ENCODE measurements around the gene TTLL3. TPM values are rescaled to one million over a fixed set of nuclear protein-coding genes. Genes with fewer than 3 reads are reported as not detected.

Gene TTLL3
- total RNA-seq, 6 donors from 2014 or later, result 33.0 to 544 (median 64.4) TPM

DNA sequence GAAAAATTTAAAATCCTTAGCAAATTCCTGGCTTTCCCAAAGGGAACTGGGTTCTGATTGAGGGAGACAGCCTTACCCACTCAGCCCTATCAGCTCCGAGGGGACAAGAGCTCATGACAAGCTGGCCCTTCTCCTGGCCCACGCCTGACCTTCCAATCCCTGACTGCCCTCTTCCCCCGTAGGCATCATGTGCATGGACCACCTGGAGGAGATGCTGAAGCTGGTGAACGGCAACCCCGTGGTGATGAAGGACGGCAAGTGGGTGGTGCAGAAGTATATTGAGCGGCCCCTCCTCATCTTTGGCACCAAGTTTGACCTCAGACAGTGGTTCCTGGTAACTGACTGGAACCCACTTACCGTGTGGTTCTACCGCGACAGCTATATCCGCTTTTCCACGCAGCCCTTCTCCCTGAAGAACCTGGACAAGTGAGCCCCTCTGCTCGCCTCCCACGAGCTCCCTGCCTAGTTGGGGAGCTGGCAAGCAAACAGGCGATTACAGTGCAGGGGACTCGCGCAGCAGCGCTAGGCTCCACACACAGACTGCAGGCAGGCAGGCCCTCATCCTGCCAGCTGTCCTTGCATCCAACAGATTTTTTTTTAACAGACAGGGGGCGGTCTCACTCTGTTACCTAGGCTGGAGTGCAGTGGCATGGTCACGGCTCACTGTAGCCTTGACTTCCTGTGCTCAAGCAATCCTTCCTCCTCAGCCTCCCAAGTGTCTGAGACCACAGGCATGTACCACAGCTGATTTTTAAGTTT lies 16.9 kb downstream of the TTLL3 start:
- H3K36me3 ChIP-seq, result peaks cover 0 to 31% (median 13%) of the 10 kb centered on the region in 4 donors
- no peaks in the 10 kb centered on the region for H3K9me3 ChIP-seq
- WGBS, 2 donors, result 87 to 88% methylated on average over 15 to 20 of the region's 20 CpGs
- no peaks in the 10 kb centered on the region for H3K27me3 ChIP-seq
- ATAC-seq (ENCODE audit: low FRiP score in 2 of 2), result peak; percentile 37 to 39
- no peak for DNase-seq
- no peak for TF ChIP-seq EP300 (IDR thresholded peaks at IDR 0.05)
- TF ChIP-seq, protein P1, sequence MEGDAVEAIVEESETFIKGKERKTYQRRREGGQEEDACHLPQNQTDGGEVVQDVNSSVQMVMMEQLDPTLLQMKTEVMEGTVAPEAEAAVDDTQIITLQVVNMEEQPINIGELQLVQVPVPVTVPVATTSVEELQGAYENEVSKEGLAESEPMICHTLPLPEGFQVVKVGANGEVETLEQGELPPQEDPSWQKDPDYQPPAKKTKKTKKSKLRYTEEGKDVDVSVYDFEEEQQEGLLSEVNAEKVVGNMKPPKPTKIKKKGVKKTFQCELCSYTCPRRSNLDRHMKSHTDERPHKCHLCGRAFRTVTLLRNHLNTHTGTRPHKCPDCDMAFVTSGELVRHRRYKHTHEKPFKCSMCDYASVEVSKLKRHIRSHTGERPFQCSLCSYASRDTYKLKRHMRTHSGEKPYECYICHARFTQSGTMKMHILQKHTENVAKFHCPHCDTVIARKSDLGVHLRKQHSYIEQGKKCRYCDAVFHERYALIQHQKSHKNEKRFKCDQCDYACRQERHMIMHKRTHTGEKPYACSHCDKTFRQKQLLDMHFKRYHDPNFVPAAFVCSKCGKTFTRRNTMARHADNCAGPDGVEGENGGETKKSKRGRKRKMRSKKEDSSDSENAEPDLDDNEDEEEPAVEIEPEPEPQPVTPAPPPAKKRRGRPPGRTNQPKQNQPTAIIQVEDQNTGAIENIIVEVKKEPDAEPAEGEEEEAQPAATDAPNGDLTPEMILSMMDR (IDR thresholded peaks at IDR 0.05), result peak in 3 of 6 experiments; percentile 23 to 41 (median 26)
- H3K27ac ChIP-seq, result no peak overlapping the region
- no peaks in the 10 kb centered on the region for H3K4me1 ChIP-seq
- H3K4me3 ChIP-seq, result no peak overlapping the region

DNA sequence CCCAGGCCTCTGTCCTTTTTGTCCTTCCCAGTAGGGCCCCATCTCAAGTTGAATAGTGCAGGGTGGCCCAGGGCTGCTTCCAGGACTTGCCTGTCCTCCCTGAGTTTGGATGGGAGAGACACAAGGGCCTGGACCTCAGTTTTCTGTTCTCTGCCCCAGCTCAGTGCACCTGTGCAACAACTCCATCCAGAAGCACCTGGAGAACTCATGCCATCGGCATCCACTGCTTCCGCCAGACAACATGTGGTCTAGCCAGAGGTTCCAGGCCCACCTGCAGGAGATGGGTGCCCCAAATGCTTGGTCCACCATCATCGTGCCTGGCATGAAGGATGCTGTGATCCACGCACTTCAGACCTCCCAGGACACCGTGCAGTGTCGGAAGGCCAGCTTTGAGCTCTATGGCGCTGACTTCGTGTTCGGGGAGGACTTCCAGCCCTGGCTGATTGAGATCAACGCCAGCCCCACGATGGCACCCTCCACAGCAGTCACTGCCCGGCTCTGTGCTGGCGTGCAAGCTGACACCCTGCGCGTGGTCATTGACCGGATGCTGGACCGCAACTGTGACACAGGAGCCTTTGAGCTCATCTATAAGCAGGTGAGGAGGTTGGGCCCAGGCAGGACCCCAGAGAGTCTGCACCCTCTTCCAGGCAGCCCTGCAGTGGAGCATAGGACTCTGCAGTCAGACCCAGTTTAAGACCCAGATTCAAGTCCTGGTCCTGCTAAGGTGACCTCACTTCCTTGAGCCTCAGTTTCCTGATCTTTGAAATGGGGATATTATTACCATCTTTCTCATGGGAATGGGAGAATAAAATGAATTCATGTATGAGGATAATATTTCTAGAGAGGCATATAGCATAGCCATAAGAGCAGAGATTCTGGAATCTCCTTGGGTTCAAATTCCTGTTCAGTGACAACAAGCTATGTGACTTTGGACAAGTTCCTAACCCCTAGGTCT lies 19.0 kb downstream of the TTLL3 start:
- H3K27ac ChIP-seq, result no peak overlapping the region
- DNase-seq (no peak), ATAC-seq (ENCODE audit: low FRiP score in 2 of 2) (no peak)
- no peaks in the 10 kb centered on the region for H3K4me1 ChIP-seq
- TF ChIP-seq, protein P1 (IDR thresholded peaks at IDR 0.05), result no peak
- TF ChIP-seq POLR2AphosphoS5 (IDR thresholded peaks at IDR 0.05) (no peak), POLR2A (IDR thresholded peaks at IDR 0.05) (no peak), EP300 (IDR thresholded peaks at IDR 0.05) (no peak)
- 96 to 100% methylated on average over 1 to 17 of the region's 17 CpGs for WGBS, 2 donors
- no peaks in the 10 kb centered on the region for H3K9me3 ChIP-seq
- no peaks in the 10 kb centered on the region for H3K27me3 ChIP-seq
- peaks cover 6 to 47% (median 26%) of the 10 kb centered on the region in 4 donors for H3K36me3 ChIP-seq
- no peak overlapping the region for H3K4me3 ChIP-seq

DNA sequence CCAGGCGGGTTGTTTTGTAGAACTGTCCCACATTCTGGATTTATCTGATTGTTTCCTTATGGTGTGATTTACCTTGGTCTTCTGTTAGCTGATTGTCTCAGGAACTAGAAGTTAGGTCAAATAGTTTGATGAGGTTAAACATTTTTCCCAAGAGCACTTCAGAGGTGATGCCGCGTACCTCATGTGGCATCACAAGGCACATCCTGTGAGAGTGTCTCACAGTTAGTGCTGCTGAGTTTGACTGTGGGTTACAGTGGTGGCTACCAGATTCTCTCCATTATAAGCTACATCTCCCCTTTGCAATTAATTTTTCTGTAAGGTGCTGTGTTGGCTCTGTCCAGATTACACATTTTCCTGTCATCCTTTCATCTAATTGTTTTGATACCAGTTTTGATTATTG lies 21.2 kb downstream of the TTLL3 start:
- Histone ChIP-seq H3K4me3 (no peak overlapping the region), H3K27ac (no peak overlapping the region), H3K9me3 (no peaks in the 10 kb centered on the region), H3K36me3 (peaks cover 6 to 69% (median 42%) of the 10 kb centered on the region in 4 donors), H3K27me3 (no peaks in the 10 kb centered on the region), H3K4me1 (no peaks in the 10 kb centered on the region)
- ATAC-seq (ENCODE audit: low FRiP score in 2 of 2) (no peak), DNase-seq (no peak)
- TF ChIP-seq EP300 (IDR thresholded peaks at IDR 0.05), result no peak
- TF ChIP-seq POLR2AphosphoS5 (IDR thresholded peaks at IDR 0.05), result no peak
- no peak for TF ChIP-seq POLR2A (IDR thresholded peaks at IDR 0.05)
- TF ChIP-seq, protein P1 (IDR thresholded peaks at IDR 0.05), result no peak
- WGBS, 2 donors, result 94 to 100% methylated on average over 3 of the region's 3 CpGs

DNA sequence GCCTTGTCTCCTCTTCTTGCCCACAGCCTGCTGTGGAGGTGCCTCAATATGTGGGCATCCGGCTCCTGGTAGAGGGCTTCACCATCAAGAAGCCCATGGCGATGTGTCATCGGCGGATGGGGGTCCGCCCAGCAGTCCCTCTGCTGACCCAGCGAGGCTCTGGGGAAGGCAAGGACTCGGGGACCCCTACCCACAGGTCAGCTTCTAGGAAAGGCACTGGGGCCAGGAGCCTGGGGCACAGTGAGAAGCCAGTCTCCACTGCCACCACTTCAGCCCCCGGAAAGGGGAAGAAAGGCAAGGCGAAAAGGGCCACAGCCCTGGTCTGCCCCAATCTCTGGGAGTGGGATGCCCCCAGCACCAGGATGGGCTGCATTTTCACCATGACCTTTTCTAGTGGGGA lies 23.0 kb downstream of the TTLL3 start:
- WGBS, 2 donors, result 91 to 93% methylated on average over 5 to 9 of the region's 9 CpGs
- ATAC-seq (ENCODE audit: low FRiP score in 2 of 2) (no peak), DNase-seq (no peak)
- Histone ChIP-seq H3K4me1 (no peaks in the 10 kb centered on the region), H3K27ac (no peak overlapping the region), H3K27me3 (no peaks in the 10 kb centered on the region), H3K36me3 (peaks cover 6 to 66% (median 41%) of the 10 kb centered on the region in 4 donors), H3K4me3 (no peak overlapping the region), H3K9me3 (no peaks in the 10 kb centered on the region)
- TF ChIP-seq EP300 (IDR thresholded peaks at IDR 0.05) (no peak), POLR2AphosphoS5 (IDR thresholded peaks at IDR 0.05) (no peak), POLR2A (IDR thresholded peaks at IDR 0.05) (no peak)
- TF ChIP-seq, protein P1 (IDR thresholded peaks at IDR 0.05), result no peak

Measured in upper lobe of left lung (tissue), 6 donors.